GM12892 (cell line): ENCODE measurements around the gene KIDINS220.

Experiments
- POLR2AphosphoS5 ChIP-seq: IDR thresholded peaks from 2 replicates; pipeline ENCODE4 v1.6.1; 2011; ENCODE audit warnings: low read depth, low read length, control low read depth
- TAF1 ChIP-seq: IDR thresholded peaks from 2 replicates; pipeline ENCODE4 v1.6.1; 2011; ENCODE audit warnings: low read depth, mild to moderate bottlenecking, control low read depth, low read length, borderline replicate concordance

GRCh38 chr2:8796315-8796848 lies 41.0 kb downstream of the KIDINS220 start:
- TF ChIP-seq TAF1: no peak
- no peak for TF ChIP-seq POLR2AphosphoS5
